ENCODE measurements around the gene PSMD6. TPM values are rescaled to one million over a fixed set of nuclear protein-coding genes. Genes with fewer than 3 reads are reported as not detected.
A peak's percentile ranks its signal among the peaks of the same experiment; 100 is the strongest.

The PSMD6 gene
- total RNA-seq, 2 donors from 2014 or later = 54.4 to 70.3 TPM

DNA sequence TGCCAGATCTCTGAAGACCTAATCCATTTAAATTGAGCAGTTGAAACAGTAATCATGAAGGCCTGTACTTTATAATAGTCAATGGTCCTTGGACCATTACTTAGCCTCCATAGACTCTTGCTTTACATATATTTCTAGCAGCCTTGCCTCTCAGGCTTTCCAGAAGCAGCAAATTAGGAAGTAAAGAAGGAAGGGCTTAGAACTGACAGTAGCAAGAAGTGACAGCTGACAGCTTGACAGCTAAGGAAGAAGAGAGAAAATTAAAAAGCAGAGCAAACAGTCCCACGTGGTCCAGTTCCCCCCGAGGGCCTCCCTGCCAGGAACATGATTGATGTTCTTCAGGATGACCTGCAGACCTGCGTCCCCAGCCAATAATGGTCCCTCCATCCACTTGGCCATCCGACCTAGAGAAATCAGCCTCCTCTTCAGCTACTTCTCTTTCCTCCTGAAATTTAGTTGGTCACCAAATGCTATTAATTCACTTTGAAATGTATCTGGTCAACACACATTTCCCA, 15.0 kb upstream of the PSMD6 start:
- no peaks in the 10 kb centered on the region for H3K27me3 ChIP-seq (replicated peaks; ENCODE audit: insufficient read depth)
- no peak overlapping the region for H3K4me3 ChIP-seq
- TF ChIP-seq, protein P1, sequence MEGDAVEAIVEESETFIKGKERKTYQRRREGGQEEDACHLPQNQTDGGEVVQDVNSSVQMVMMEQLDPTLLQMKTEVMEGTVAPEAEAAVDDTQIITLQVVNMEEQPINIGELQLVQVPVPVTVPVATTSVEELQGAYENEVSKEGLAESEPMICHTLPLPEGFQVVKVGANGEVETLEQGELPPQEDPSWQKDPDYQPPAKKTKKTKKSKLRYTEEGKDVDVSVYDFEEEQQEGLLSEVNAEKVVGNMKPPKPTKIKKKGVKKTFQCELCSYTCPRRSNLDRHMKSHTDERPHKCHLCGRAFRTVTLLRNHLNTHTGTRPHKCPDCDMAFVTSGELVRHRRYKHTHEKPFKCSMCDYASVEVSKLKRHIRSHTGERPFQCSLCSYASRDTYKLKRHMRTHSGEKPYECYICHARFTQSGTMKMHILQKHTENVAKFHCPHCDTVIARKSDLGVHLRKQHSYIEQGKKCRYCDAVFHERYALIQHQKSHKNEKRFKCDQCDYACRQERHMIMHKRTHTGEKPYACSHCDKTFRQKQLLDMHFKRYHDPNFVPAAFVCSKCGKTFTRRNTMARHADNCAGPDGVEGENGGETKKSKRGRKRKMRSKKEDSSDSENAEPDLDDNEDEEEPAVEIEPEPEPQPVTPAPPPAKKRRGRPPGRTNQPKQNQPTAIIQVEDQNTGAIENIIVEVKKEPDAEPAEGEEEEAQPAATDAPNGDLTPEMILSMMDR (IDR thresholded peaks at IDR 0.05) = no peak
- DNase-seq (ENCODE audit: low spot score) (no peak), ATAC-seq (ENCODE audit: insufficient number of reproducible peaks, low FRiP score, low read depth) (no peak)
- no peaks in the 10 kb centered on the region for H3K4me1 ChIP-seq (ENCODE audit: control insufficient read depth in 1 of 2, low read depth in 2 of 2)
- H3K36me3 ChIP-seq = no peaks in the 10 kb centered on the region
- no peak overlapping the region for H3K27ac ChIP-seq
- H3K9me3 ChIP-seq = no peaks in the 10 kb centered on the region

DNA sequence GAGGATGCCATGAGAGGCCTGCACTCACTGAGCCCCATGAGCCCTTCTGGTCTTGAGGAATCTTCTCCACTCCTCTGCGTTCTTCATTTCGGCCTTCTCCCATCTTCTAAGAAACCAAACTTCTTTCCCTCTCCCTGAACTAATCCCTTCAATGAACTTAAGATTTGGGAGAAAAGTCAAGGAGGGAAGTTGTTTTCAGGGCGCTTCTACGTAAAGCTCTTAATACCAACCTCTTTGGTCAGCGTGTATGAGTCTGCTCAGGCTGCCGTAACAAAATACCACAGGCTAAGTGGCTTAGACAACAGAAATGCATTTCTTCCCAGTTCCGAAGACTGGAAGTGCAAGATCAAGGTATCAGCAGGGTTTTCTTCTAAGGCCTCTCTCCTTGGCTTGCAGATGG, 13.8 kb upstream of the PSMD6 start:
- Histone ChIP-seq H3K27me3 (replicated peaks; ENCODE audit: insufficient read depth) (no peaks in the 10 kb centered on the region), H3K36me3 (no peaks in the 10 kb centered on the region), H3K27ac (no peak overlapping the region), H3K9me3 (no peaks in the 10 kb centered on the region), H3K4me3 (no peak overlapping the region), H3K4me1 (ENCODE audit: control insufficient read depth in 1 of 2, low read depth in 2 of 2) (no peaks in the 10 kb centered on the region)
- ATAC-seq (ENCODE audit: insufficient number of reproducible peaks, low FRiP score, low read depth) (no peak), DNase-seq (ENCODE audit: low spot score) (no peak)
- TF ChIP-seq, protein P1 (IDR thresholded peaks at IDR 0.05) = no peak

DNA sequence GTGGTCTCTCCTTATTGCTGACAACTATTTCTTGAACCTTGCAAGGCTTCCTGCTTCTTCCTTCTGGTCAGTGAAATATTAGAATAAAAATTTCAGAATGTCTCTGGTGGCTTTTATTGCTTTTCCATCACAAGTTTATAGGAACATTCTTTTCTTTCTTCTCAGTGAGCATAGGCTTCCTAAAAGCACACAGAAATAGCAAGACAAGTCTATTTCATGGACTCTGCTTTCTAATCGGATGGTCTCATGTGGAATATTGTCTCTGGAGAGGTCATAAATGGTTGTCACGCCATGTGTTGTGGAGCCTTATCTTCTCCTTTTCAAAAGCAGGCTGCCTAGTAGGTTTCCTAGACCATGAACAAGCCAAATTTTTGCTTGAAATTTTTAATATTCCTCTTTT, 9.8 kb upstream of the PSMD6 start:
- Histone ChIP-seq H3K27me3 (replicated peaks; ENCODE audit: insufficient read depth) (no peaks in the 10 kb centered on the region), H3K4me3 (no peak overlapping the region), H3K9me3 (no peaks in the 10 kb centered on the region), H3K36me3 (no peaks in the 10 kb centered on the region), H3K4me1 (ENCODE audit: control insufficient read depth in 1 of 2, low read depth in 2 of 2) (peaks cover 0 to 6% of the 10 kb centered on the region in 2 donors), H3K27ac (no peak overlapping the region)
- TF ChIP-seq, protein P1 (IDR thresholded peaks at IDR 0.05) = no peak
- ATAC-seq (ENCODE audit: insufficient number of reproducible peaks, low FRiP score, low read depth) (no peak), DNase-seq (ENCODE audit: low spot score) (no peak)

DNA sequence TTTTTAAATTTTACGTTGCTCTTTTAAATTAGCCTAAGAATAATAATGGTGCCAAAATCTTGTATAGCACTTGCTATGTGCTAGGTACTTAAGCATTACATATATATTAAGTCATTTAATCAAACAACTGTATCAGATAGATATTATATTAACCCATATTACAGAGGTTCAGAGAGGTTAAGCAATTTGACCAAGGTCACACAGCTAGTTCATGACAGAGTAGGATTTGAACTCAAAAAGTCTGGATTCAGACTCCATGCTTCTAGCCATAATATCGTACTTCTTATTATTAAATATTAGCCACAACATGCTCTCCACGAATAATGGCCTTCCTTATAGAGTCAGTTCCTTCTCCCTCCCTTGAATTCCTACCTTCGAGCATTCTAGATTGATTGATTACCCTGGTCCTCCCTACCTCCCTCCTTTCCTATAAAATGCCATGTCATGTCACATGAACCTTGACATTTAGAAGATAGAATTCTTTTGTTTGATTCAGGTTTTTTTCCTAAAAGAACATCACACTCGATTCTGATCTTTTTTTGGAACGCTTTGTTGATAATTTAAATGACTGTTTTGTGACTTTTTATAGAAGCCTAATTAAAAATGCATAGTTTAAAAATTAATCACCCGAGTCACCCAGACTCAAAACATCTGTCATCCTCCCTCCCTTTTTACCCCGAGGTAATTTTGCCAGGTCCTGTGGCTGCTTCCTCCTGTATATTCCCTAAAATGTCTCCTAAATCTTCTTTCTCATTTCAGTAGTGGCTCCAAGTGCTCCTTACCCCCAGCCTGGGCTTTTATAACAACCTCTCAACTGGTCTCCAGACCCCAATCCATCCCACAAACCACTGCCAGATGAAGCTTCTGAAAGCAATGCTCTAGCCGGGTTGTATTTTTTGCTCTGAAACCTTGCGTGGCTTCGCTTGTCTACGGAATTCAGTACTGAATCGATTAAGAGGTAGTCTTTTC, 8.5 kb upstream of the PSMD6 start:
- H3K27me3 ChIP-seq (replicated peaks; ENCODE audit: insufficient read depth) = no peaks in the 10 kb centered on the region
- no peaks in the 10 kb centered on the region for H3K9me3 ChIP-seq
- TF ChIP-seq, protein P1 (IDR thresholded peaks at IDR 0.05) = no peak
- DNase-seq (ENCODE audit: low spot score) = no peak
- no peak for ATAC-seq (ENCODE audit: insufficient number of reproducible peaks, low FRiP score, low read depth)
- H3K4me3 ChIP-seq = no peak overlapping the region
- no peaks in the 10 kb centered on the region for H3K36me3 ChIP-seq
- H3K27ac ChIP-seq = no peak overlapping the region
- peaks cover 0 to 6% of the 10 kb centered on the region in 2 donors for H3K4me1 ChIP-seq (ENCODE audit: control insufficient read depth in 1 of 2, low read depth in 2 of 2)

DNA sequence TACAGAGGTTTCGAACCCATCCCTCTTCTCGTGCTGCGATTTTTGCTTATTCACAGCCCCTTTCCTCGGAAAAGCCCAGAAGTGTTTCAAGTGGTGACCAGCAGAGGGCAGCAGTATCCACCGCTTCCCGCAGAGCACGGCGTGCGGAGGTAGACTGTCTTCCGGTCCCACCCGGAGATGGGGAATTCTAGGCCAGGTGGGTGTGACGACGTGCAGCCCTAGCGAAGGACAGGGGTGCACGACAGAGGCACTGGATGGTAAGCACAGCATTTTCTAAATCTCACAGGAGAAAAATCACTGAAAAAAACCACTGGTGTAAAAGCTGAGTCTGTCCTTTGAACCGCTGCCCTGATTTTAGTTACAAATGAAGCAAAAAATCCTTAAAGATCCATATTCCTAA, 7.4 kb upstream of the PSMD6 start:
- Histone ChIP-seq H3K36me3 (no peaks in the 10 kb centered on the region), H3K9me3 (no peaks in the 10 kb centered on the region), H3K4me3 (peak overlapping the region; percentile 61), H3K27me3 (replicated peaks; ENCODE audit: insufficient read depth) (no peaks in the 10 kb centered on the region), H3K27ac (no peak overlapping the region), H3K4me1 (ENCODE audit: control insufficient read depth in 1 of 2, low read depth in 2 of 2) (peaks cover 0 to 6% of the 10 kb centered on the region in 2 donors)
- DNase-seq (ENCODE audit: low spot score) = no peak
- peak; percentile 67 for ATAC-seq (ENCODE audit: insufficient number of reproducible peaks, low FRiP score, low read depth)
- TF ChIP-seq, protein P1 (IDR thresholded peaks at IDR 0.05) = peak; percentile 86

Measured in thoracic aorta (tissue), 2 donors.